Neutrophil (primary cell): ENCODE data around the gene CFAP99.

Source experiments
- H3K27ac ChIP-seq: fragments of 200-600 bp; sonication (generic); 2 replicates; pipeline ENCODE4 v1.5.1; 2016; ENCODE audit warnings: mild to moderate bottlenecking, moderate library complexity
- H3K27me3 ChIP-seq: fragments of 200-600 bp; sonication (generic); 2 replicates; pipeline ENCODE4 v1.6.0; 2016; ENCODE audit warnings: mild to moderate bottlenecking
- H3K36me3 ChIP-seq: fragments of 200-600 bp; sonication (generic); 2 replicates; pipeline ENCODE4 v1.5.1; 2017
- H3K4me1 ChIP-seq, 2 experiments: fragments of 200-600 bp in 1 of 2; sonication (generic) in 1 of 2; 1 replicate in 1 of 2; 2 replicates in 1 of 2; pipeline versions ENCODE4 v1.5.1 to v1.6.1; 2013 to 2016; ENCODE audit warnings: low read depth in 1 of 2, low read length in 1 of 2, mild to moderate bottlenecking in 1 of 2, moderate library complexity in 1 of 2; ENCODE audit not compliant: control insufficient read depth in 1 of 2, insufficient read depth in 1 of 2
- H3K4me3 ChIP-seq, 2 experiments: fragments of 200-600 bp in 1 of 2; sonication (generic) in 1 of 2; 1 replicate in 1 of 2; 2 replicates in 1 of 2; pipeline ENCODE4 v1.5.1; 2013 to 2016; ENCODE audit warnings: low read depth in 1 of 2, low read length in 1 of 2, mild to moderate bottlenecking in 1 of 2, moderate library complexity in 1 of 2
- H3K9me3 ChIP-seq: fragments of 200-600 bp; sonication (generic); 2 replicates; pipeline ENCODE4 v1.5.1; 2016
- TF ChIP-seq, protein P1 (sequence below): fragments of 200-600 bp; sonication (generic); IDR thresholded peaks from 2 replicates; pipeline ENCODE4 v1.5.1; 2016; ENCODE audit warnings: antibody characterized with exemption

Gene CFAP99

DNA sequence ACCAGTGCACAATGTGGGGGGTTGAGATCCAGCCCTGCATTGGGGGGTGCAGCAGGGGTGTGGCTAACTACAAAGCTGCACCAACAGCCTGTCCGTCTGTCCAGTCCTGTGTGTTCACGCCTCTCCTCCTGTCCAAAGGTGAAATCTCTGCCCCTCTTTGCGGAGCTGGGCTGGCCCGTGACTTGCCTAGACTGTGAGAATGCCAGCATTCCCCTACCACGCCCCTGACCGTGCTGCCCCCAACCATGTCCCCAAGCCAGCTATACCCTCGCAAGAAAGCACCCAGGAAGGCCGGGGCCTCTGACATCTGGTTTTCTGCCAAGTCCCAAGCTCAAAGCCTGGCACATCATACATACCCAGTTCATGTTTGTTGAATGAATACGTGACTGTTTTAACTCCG is 19.5 kb upstream of the CFAP99 start:
- Histone ChIP-seq H3K36me3 (no peaks in the 10 kb centered on the region), H3K9me3 (no peaks in the 10 kb centered on the region), H3K4me1 (no peaks in the 10 kb centered on the region), H3K27ac (no peak overlapping the region), H3K4me3 (no peak overlapping the region), H3K27me3 (peaks cover 50% of the 10 kb centered on the region)
- TF ChIP-seq, protein P1, sequence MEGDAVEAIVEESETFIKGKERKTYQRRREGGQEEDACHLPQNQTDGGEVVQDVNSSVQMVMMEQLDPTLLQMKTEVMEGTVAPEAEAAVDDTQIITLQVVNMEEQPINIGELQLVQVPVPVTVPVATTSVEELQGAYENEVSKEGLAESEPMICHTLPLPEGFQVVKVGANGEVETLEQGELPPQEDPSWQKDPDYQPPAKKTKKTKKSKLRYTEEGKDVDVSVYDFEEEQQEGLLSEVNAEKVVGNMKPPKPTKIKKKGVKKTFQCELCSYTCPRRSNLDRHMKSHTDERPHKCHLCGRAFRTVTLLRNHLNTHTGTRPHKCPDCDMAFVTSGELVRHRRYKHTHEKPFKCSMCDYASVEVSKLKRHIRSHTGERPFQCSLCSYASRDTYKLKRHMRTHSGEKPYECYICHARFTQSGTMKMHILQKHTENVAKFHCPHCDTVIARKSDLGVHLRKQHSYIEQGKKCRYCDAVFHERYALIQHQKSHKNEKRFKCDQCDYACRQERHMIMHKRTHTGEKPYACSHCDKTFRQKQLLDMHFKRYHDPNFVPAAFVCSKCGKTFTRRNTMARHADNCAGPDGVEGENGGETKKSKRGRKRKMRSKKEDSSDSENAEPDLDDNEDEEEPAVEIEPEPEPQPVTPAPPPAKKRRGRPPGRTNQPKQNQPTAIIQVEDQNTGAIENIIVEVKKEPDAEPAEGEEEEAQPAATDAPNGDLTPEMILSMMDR, result no peak

DNA sequence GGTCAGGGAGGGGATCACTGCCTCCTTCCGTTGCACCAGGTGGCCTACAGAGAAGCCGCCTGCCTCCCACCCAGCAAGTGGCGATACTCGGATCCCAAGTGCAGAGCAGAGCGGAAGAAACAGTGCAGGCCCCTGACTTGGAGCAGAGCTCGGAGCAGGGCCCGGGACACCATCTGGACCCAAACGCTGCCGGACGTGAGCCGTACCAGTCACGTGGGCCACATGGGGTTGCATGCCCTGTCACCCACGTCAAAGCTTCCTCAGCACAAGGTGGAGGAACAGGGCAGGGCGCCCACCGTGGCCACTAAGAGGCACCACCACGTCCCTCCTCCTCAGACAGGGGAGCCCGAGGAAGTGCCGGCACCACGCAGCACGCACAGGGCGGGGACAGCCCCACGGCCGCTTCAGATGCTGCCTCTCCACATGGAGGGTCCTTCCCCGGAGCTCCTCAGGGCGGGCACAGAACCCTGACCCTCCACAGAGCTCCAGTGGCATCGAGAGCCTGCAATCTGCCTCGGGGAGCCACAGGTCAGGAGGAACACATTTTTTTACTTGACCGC is 19.0 kb upstream of the CFAP99 start:
- H3K27ac ChIP-seq, result no peak overlapping the region
- H3K4me1 ChIP-seq, result no peaks in the 10 kb centered on the region
- peaks cover 45% of the 10 kb centered on the region for H3K27me3 ChIP-seq
- no peaks in the 10 kb centered on the region for H3K9me3 ChIP-seq
- TF ChIP-seq, protein P1, result no peak
- H3K36me3 ChIP-seq, result no peaks in the 10 kb centered on the region
- no peak overlapping the region for H3K4me3 ChIP-seq

DNA sequence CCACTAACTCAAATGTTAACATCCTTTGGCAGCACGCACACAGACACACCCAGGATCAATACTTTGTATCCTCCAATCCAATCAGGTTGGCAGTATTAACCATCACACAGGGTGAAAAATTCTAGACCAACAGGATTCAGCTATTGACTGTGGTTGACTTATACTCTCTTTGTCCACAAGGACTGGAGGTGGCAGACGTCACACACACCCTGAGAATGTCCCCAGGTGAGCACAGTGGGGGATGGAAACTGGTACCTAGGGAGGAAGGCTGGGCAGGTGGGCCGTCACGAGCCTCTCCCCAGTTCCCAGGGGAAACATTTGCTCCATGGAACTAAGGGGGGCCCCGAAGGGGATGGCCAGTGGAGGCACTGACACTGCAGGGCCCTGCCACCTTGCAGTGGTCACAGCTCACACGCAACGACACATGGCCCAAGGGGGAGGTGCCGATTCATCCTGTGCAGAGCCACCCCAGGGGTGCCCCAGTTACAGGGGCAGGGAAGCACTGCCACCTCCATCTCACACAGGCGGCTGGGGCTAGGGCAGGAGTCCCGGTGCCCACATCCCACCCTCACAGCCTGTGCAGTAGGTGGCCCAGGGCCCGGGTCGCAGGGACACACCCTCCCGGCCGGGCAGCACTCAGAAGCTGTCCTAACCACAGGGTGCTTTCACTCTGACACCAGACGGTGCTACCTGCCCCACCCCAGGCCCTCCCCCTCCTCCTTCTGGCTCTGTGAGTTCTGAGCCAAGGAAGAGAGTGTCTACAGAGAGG is 17.7 kb upstream of the CFAP99 start:
- H3K4me1 ChIP-seq, result no peaks in the 10 kb centered on the region
- H3K9me3 ChIP-seq, result no peaks in the 10 kb centered on the region
- no peak overlapping the region for H3K4me3 ChIP-seq
- H3K36me3 ChIP-seq, result no peaks in the 10 kb centered on the region
- H3K27me3 ChIP-seq, result peaks cover 35% of the 10 kb centered on the region
- TF ChIP-seq, protein P1, result no peak
- H3K27ac ChIP-seq, result no peak overlapping the region

DNA sequence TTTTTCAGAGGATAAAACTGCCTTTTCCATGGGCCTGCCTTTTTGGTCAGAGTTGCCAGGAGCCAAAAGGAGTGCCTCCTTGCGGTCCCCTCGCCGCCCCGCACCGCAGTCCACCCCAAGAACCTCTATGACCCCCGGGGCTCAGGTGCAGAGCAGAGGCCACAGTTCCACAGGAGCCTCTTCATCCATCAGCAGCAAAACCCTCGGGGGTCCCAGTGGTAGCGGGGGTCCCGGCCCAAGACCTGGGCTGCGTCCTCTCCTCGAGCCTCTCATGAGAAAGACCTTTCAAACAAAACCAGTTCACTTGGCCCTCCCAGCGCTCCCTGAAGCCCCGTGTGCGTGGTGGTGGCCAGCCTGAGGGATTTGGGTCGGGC is 17.2 kb upstream of the CFAP99 start:
- no peaks in the 10 kb centered on the region for H3K9me3 ChIP-seq
- peaks cover 35% of the 10 kb centered on the region for H3K27me3 ChIP-seq
- H3K27ac ChIP-seq, result no peak overlapping the region
- TF ChIP-seq, protein P1, result no peak
- H3K4me1 ChIP-seq, result no peaks in the 10 kb centered on the region
- H3K4me3 ChIP-seq, result no peak overlapping the region
- no peaks in the 10 kb centered on the region for H3K36me3 ChIP-seq

DNA sequence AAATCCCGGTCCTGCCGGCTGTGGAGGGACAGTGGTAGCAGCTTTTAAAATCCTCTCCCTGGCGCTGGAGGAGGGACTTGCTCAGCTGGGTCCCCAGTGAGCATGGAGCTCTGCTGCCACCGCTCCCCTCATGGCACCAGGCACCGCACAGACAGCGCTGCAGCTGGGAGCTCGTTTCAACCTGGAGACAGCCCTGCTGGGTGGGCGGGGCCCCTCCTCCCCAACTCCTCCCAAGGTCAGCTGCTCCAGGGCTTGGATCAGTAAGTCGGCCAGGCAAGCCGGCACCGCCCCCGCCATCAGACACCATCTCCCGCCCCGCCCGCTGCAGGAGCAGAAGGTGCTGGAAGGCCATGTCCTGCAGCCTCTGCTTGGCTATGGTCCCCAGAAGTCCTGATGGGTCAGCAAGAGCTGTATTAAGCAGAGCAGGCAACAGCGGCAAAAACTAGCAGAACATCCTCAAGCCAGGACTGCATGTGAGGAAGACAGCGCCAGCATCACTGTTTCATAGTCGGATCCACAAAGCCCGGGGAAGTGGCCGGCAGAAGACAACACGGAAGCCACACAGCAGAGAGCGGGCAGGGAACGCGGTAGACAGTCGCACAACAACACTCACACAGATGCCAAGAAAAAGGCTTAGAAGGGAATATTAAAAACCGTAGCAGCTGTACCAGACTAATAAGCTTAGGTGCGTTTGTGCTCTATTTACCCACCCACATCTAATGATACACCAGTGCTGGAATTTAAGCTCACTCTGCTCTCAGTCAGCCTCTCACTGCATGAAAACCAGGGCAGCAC is 16.5 kb upstream of the CFAP99 start:
- Histone ChIP-seq H3K27me3 (peaks cover 35% of the 10 kb centered on the region), H3K4me3 (no peak overlapping the region), H3K27ac (no peak overlapping the region), H3K9me3 (no peaks in the 10 kb centered on the region), H3K36me3 (no peaks in the 10 kb centered on the region), H3K4me1 (no peaks in the 10 kb centered on the region)
- TF ChIP-seq, protein P1, result no peak
